GM21723 (cell line): Measurements from ENCODE around the gene VEPH1.

Experiments used
- ATAC-seq: cut with Tn5 transposase; IDR thresholded peaks from one replicate; pipeline ENCODE4 v1.9.1; 2021; ENCODE audit warnings: mild to moderate bottlenecking, moderate library complexity; ENCODE audit not compliant: unreplicated experiment

Gene VEPH1

GRCh38 chr3:157502916-157503595, at the start of gene VEPH1:
Gene VEPH1 (minus strand): TSS chr3:157503416. CDS start chr3:157495349, 8,067 bp downstream.
- no peak for ATAC-seq

- no peak for ATAC-seq
These were observed 48.7 kb upstream of the VEPH1 start for GRCh38 chr3:157551961-157552360.

GRCh38 chr3:157549498-157549897, 46.3 kb upstream of the VEPH1 start:
- ATAC-seq: no peak

DNA sequence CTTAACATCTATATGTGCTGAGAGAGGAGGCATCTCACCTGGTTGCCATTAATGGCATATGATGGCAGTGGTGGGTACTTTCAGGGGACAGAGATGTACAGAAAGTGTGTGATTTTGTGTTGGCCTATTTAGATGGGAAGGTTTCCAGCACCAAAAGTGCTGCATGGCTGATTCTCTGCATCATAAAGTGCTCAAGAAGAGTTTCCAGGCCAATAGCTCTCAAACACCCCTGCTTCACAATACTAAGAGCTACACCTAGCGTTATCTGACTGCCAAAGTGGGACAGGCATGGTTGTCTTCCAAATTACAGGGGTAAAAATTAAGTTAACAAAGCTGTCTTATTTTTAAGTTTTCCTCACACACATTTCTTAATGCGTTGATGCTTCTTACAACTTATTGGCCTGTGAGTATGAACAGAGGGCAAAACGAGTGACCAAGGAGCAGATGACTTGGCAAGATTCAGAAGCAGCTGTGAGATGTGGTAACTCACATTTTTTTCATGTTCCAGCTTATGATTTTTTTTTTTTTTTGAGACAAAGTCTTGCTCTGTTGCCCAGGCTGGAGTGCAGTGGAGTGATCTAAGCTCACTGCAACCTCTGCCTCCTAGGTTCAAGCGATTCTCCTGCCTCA, 41.4 kb upstream of the VEPH1 start:
- no peak for ATAC-seq

- ATAC-seq: no peak
These were observed 40.4 kb upstream of the VEPH1 start for GRCh38 chr3:157543501-157544035.

DNA sequence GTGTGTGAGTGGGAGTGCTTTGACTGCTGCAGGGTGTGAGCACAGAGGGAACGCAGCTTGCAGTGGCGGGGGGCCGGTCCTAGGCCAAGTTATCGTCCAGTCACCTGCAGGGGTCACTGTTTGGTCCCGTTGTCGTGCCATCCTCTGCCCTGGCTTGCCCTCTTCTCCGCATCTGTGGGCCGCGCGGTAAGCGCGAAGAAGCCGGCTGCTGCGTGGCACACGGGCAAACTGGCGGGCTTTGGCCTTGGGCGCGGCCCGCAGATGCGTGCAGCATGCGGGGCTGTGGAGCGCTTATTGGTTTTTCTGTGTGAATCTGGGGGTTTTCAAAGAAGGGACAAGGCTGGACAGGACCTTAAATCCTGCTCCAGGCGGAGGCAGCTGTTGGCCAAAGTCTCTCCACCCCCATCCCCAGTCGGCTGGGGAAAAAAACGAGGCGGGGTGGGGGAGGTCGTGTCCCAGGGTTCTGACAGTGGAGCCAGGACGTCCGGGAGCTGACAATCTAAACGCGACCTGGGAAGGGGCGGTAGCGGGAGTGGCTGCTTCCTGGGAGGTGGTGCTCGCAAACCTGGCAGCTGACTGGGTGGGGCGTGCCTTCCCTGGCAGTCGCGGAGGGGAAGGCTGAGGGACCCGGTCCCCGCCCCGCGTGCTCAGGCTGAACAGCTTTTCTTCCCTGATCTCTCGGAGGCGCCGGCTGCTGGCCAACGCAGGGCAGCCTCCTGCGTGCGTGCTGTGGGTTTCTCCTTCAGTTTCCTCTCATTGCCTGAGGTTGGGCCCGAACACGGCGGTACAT, 39.7 kb upstream of the VEPH1 start:
- ATAC-seq: no peak

GRCh38 chr3:157541506-157542236, 38.5 kb upstream of the VEPH1 start:
- ATAC-seq: no peak

- ATAC-seq: no peak
These were observed 37.4 kb upstream of the VEPH1 start for GRCh38 chr3:157540656-157541055.

- ATAC-seq: no peak
These were observed 32.5 kb upstream of the VEPH1 start for GRCh38 chr3:157535667-157536066.

DNA sequence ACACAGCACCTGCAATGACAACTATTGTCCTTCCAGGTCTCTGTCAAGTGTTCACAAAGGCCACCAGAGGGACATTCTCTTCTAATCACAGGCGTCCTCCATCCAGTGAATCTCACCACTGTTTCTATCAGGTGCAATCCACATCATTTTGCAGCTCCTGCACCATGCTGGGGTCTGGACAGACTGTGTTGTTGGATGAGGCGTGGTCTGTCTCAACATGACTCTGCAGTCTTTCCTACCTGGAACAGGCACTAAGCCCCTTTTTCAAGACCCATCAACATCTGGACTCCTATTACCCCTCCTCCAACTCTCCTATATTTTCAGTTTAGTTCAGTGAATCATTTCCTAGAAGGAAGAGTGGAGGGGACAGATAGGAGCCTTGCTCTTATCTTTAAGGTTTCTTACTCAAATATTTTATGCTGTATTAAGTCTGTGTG, 31.5 kb upstream of the VEPH1 start:
- ATAC-seq: no peak

GRCh38 chr3:157533298-157534070, 30.3 kb upstream of the VEPH1 start:
- no peak for ATAC-seq

- peak; percentile 94 for ATAC-seq
These were observed 29.5 kb upstream of the VEPH1 start for GRCh38 chr3:157532529-157533297.

GRCh38 chr3:157531771-157532170, 28.6 kb upstream of the VEPH1 start:
- ATAC-seq: no peak

- no peak for ATAC-seq
These were observed 28.1 kb upstream of the VEPH1 start for GRCh38 chr3:157531301-157531660.

- no peak for ATAC-seq
These were observed 27.6 kb upstream of the VEPH1 start for GRCh38 chr3:157530637-157531300.

- ATAC-seq: no peak
These were observed 26.5 kb upstream of the VEPH1 start for GRCh38 chr3:157529751-157530150.

DNA sequence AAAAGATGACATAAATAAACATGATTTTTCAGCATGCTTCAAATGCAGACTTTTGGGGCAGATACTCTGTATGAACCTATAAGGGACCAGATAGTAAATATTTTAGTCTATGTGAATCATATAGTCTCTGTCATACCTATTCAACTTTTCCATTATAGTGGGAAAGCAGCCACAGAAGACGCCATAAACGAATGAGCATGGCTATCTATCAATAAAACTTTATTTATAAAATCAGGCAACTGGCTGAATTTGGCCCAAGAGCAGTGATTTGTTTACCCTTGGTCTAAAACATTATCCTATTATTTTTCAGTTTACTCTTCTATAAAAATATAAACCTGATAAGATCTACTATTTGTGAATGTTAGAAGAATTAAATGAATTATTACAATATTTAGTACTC, 25.9 kb upstream of the VEPH1 start:
- ATAC-seq: no peak

DNA sequence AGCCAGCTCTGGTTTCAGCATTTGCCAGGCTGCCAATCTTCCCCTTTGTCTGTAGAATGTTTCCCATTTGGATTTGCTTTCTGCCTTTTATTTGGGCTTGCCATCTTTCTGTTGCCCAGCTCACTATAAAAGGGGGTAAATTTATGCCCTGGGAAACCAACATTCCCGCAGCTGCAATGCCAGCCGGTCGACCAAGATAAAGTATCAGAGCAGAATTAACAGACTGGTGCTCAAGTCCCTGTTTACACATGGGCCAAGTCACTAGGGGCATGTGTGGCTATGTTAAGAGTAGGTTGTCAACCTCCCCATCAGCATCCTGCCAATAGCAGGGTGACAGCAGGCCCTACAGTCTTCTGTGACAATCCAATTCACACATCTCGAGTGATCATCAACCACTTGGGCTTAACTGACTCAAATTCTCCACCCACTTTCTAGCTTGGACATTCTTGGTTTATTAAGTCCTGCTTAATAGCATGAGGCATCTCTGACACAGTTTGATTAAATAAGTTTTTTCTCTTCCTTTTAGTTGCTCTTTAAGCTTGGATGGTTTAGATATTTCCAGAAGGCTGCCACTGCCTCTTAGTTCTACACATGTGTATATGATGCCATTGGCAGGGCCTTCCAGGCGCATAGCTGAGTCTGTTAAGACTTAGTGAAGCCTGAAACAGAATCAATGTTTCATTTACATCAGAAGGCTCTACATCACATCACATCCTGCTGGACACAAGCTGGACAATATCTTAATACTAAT, 24.1 kb upstream of the VEPH1 start:
- ATAC-seq: no peak
